Measurements from ENCODE around the gene GAS6.
"Not testable (repeated sequence)": the region's sequence is repeated elsewhere in the genome, so short reads cannot be mapped to it uniquely, and the experiment has no call there.

The GAS6 gene

GRCh38 chr13:113800576-113800926, 63.3 kb downstream of the GAS6 start:
- Histone ChIP-seq H3K27me3 (replicated peaks; ENCODE audit: control insufficient read depth, insufficient read depth, low read length) (no peaks in the 10 kb centered on the region; the same call in 1 of the 2 replicates), H3K36me3 (ENCODE audit: control insufficient read depth, insufficient read depth, low read length) (no peaks in the 10 kb centered on the region), H3K4me3 (replicated peaks; ENCODE audit: low read depth, low read length) (no peak overlapping the region)
- no peak for DNase-seq (ENCODE audit: extremely low read depth, insufficient read length)
- TF ChIP-seq CTCF (IDR thresholded peaks at IDR 0.05; ENCODE audit: insufficient read depth, low read length, poor library complexity, severe bottlenecking) = no peak

- Histone ChIP-seq H3K4me3 (replicated peaks; ENCODE audit: low read depth, low read length) (no peak overlapping the region), H3K36me3 (ENCODE audit: control insufficient read depth, insufficient read depth, low read length) (no peaks in the 10 kb centered on the region), H3K27me3 (replicated peaks; ENCODE audit: control insufficient read depth, insufficient read depth, low read length) (no peaks in the 10 kb centered on the region; the same call in 1 of the 2 replicates)
- DNase-seq (ENCODE audit: extremely low read depth, insufficient read length) = no peak
- no peak for TF ChIP-seq CTCF (IDR thresholded peaks at IDR 0.05; ENCODE audit: insufficient read depth, low read length, poor library complexity, severe bottlenecking)
Measured at GRCh38 chr13:113798200-113798811, 65.6 kb downstream of the GAS6 start.

GRCh38 chr13:113796964-113797676, 66.8 kb downstream of the GAS6 start:
- no peak for DNase-seq (ENCODE audit: extremely low read depth, insufficient read length)
- no peak overlapping the region for H3K4me3 ChIP-seq (replicated peaks; ENCODE audit: low read depth, low read length)
- no peaks in the 10 kb centered on the region for H3K36me3 ChIP-seq (ENCODE audit: control insufficient read depth, insufficient read depth, low read length)
- H3K27me3 ChIP-seq (replicated peaks; ENCODE audit: control insufficient read depth, insufficient read depth, low read length) = no peaks in the 10 kb centered on the region; the same call in 1 of the 2 replicates
- TF ChIP-seq CTCF (IDR thresholded peaks at IDR 0.05; ENCODE audit: insufficient read depth, low read length, poor library complexity, severe bottlenecking) = no peak

- no peak for TF ChIP-seq CTCF (IDR thresholded peaks at IDR 0.05; ENCODE audit: insufficient read depth, low read length, poor library complexity, severe bottlenecking)
- Histone ChIP-seq H3K27me3 (replicated peaks; ENCODE audit: control insufficient read depth, insufficient read depth, low read length) (no peaks in the 10 kb centered on the region; the same call in 1 of the 2 replicates), H3K4me3 (replicated peaks; ENCODE audit: low read depth, low read length) (no peak overlapping the region), H3K36me3 (ENCODE audit: control insufficient read depth, insufficient read depth, low read length) (no peaks in the 10 kb centered on the region)
- DNase-seq (ENCODE audit: extremely low read depth, insufficient read length) = no peak
Measured at GRCh38 chr13:113796211-113796963, 67.5 kb downstream of the GAS6 start.

GRCh38 chr13:113795362-113795761, 68.5 kb downstream of the GAS6 start:
- H3K4me3 ChIP-seq (replicated peaks; ENCODE audit: low read depth, low read length); H3K36me3 ChIP-seq (ENCODE audit: control insufficient read depth, insufficient read depth, low read length); DNase-seq (ENCODE audit: extremely low read depth, insufficient read length); H3K27me3 ChIP-seq (replicated peaks; ENCODE audit: control insufficient read depth, insufficient read depth, low read length): not testable (repeated sequence)

GRCh38 chr13:113794764-113795173, 69.1 kb downstream of the GAS6 start:
- Histone ChIP-seq H3K4me3 (replicated peaks; ENCODE audit: low read depth, low read length) (no peak overlapping the region), H3K27me3 (replicated peaks; ENCODE audit: control insufficient read depth, insufficient read depth, low read length) (no peaks in the 10 kb centered on the region; the same call in 1 of the 2 replicates), H3K36me3 (ENCODE audit: control insufficient read depth, insufficient read depth, low read length) (no peaks in the 10 kb centered on the region)
- TF ChIP-seq CTCF (IDR thresholded peaks at IDR 0.05; ENCODE audit: insufficient read depth, low read length, poor library complexity, severe bottlenecking) = no peak
- no peak for DNase-seq (ENCODE audit: extremely low read depth, insufficient read length)
